ENCODE results near the gene LINGO1.
A peak's percentile ranks its signal among the peaks of the same experiment; 100 is the strongest.

Gene LINGO1

GRCh38 chr15:77598644-77599043 lies 34.1 kb downstream of the LINGO1 start:
- no peaks in the 10 kb centered on the region for H3K27me3 ChIP-seq (ENCODE audit: insufficient read depth, low read length, poor library complexity)
- no peaks in the 10 kb centered on the region for H3K79me2 ChIP-seq (ENCODE audit: control insufficient read depth, insufficient read depth, low read length)

GRCh38 chr15:77597804-77598453 lies 34.8 kb downstream of the LINGO1 start:
- Histone ChIP-seq H4K8ac (ENCODE audit: low read depth, low read length) (no peak overlapping the region), H3K36me3 (ENCODE audit: control insufficient read depth, insufficient read depth, low read length) (no peaks in the 10 kb centered on the region), H3K9ac (ENCODE audit: low read length) (no peak overlapping the region), H3K79me1 (ENCODE audit: low read length) (no peaks in the 10 kb centered on the region), H2BK5ac (ENCODE audit: low read length) (peak overlapping the region; percentile 72), H3K79me2 (ENCODE audit: control insufficient read depth, insufficient read depth, low read length) (no peaks in the 10 kb centered on the region), H4K5ac (ENCODE audit: low read length) (no peak overlapping the region), H3K4me3 (ENCODE audit: low read length) (no peak overlapping the region), H3K56ac (ENCODE audit: low read length) (peak overlapping the region; percentile 58), H3K4ac (ENCODE audit: low read depth, low read length) (no peak overlapping the region), H3K23ac (ENCODE audit: low read length) (no peak overlapping the region), H3K18ac (ENCODE audit: low read length) (no peak overlapping the region), H3K27me3 (ENCODE audit: insufficient read depth, low read length, poor library complexity) (no peaks in the 10 kb centered on the region), H3K27ac (ENCODE audit: low read depth, low read length) (no peak overlapping the region), H3K4me1 (ENCODE audit: control insufficient read depth, low read depth, low read length) (peaks cover 4% of the 10 kb centered on the region), H2BK120ac (ENCODE audit: low read depth, low read length) (peak overlapping the region; percentile 3), H3K4me2 (ENCODE audit: low read length) (no peak overlapping the region), H2BK15ac (replicated peaks; ENCODE audit: low read depth) (no peak overlapping the region), H2AK5ac (ENCODE audit: low read length) (peak overlapping the region; percentile 46)
- DNase-seq, result peak; percentile 86
- WGBS (ENCODE audit: extremely low coverage, insufficient coverage, low lambda C conversion rate), result no CpG with 5 or more reads among the region's 9 CpGs

More at GRCh38 chr15:77598644-77599043, 34.1 kb downstream of the LINGO1 start:
- H3K18ac ChIP-seq (ENCODE audit: low read length), result no peak overlapping the region
- H3K23ac ChIP-seq (ENCODE audit: low read length), result no peak overlapping the region
- H3K4ac ChIP-seq (ENCODE audit: low read depth, low read length), result no peak overlapping the region
- no peak overlapping the region for H3K4me3 ChIP-seq (ENCODE audit: low read length)
- peak overlapping the region; percentile 19 for H2AK5ac ChIP-seq (ENCODE audit: low read length)
- H2BK5ac ChIP-seq (ENCODE audit: low read length), result no peak overlapping the region
- no peak overlapping the region for H3K9ac ChIP-seq (ENCODE audit: low read length)
- H2BK120ac ChIP-seq (ENCODE audit: low read depth, low read length), result peak overlapping the region; percentile 3
- H3K36me3 ChIP-seq (ENCODE audit: control insufficient read depth, insufficient read depth, low read length), result no peaks in the 10 kb centered on the region
- no peak for DNase-seq
- no CpG with 5 or more reads among the region's 5 CpGs for WGBS (ENCODE audit: extremely low coverage, insufficient coverage, low lambda C conversion rate)
- no peak overlapping the region for H2BK15ac ChIP-seq (replicated peaks; ENCODE audit: low read depth)
- no peak overlapping the region for H3K27ac ChIP-seq (ENCODE audit: low read depth, low read length)
- H3K79me1 ChIP-seq (ENCODE audit: low read length), result no peaks in the 10 kb centered on the region
- no peak overlapping the region for H3K56ac ChIP-seq (ENCODE audit: low read length)
- no peak overlapping the region for H4K8ac ChIP-seq (ENCODE audit: low read depth, low read length)
- H3K4me1 ChIP-seq (ENCODE audit: control insufficient read depth, low read depth, low read length), result peaks cover 4% of the 10 kb centered on the region
- no peak overlapping the region for H4K5ac ChIP-seq (ENCODE audit: low read length)
- no peak overlapping the region for H3K4me2 ChIP-seq (ENCODE audit: low read length)

- Histone ChIP-seq H3K4ac (ENCODE audit: low read depth, low read length) (no peak overlapping the region), H3K27ac (ENCODE audit: low read depth, low read length) (no peak overlapping the region)
These were observed 35.6 kb downstream of the LINGO1 start for GRCh38 chr15:77596821-77597803.

GRCh38 chr15:77595231-77595630 lies 37.5 kb downstream of the LINGO1 start:
- Histone ChIP-seq H3K9ac (ENCODE audit: low read length) (no peak overlapping the region), H3K56ac (ENCODE audit: low read length) (no peak overlapping the region), H3K4me3 (ENCODE audit: low read length) (no peak overlapping the region), H3K27me3 (ENCODE audit: insufficient read depth, low read length, poor library complexity) (no peaks in the 10 kb centered on the region), H4K5ac (ENCODE audit: low read length) (no peak overlapping the region), H3K79me1 (ENCODE audit: low read length) (no peaks in the 10 kb centered on the region), H2BK5ac (ENCODE audit: low read length) (no peak overlapping the region), H3K23ac (ENCODE audit: low read length) (no peak overlapping the region), H2BK15ac (replicated peaks; ENCODE audit: low read depth) (no peak overlapping the region), H2AK5ac (ENCODE audit: low read length) (peak overlapping the region; percentile 41), H2BK120ac (ENCODE audit: low read depth, low read length) (no peak overlapping the region), H4K8ac (ENCODE audit: low read depth, low read length) (no peak overlapping the region), H3K4me1 (ENCODE audit: control insufficient read depth, low read depth, low read length) (peaks cover 4% of the 10 kb centered on the region), H3K79me2 (ENCODE audit: control insufficient read depth, insufficient read depth, low read length) (no peaks in the 10 kb centered on the region), H3K36me3 (ENCODE audit: control insufficient read depth, insufficient read depth, low read length) (no peaks in the 10 kb centered on the region), H3K27ac (ENCODE audit: low read depth, low read length) (no peak overlapping the region), H3K18ac (ENCODE audit: low read length) (no peak overlapping the region), H3K4ac (ENCODE audit: low read depth, low read length) (no peak overlapping the region), H3K4me2 (ENCODE audit: low read length) (no peak overlapping the region)
- DNase-seq, result no peak
- no CpG with 5 or more reads among the region's 5 CpGs for WGBS (ENCODE audit: extremely low coverage, insufficient coverage, low lambda C conversion rate)

More at GRCh38 chr15:77596821-77597803, 35.6 kb downstream of the LINGO1 start:
- no peaks in the 10 kb centered on the region for H3K79me2 ChIP-seq (ENCODE audit: control insufficient read depth, insufficient read depth, low read length)
- H4K5ac ChIP-seq (ENCODE audit: low read length), result no peak overlapping the region
- no peak overlapping the region for H3K4me3 ChIP-seq (ENCODE audit: low read length)
- H3K27me3 ChIP-seq (ENCODE audit: insufficient read depth, low read length, poor library complexity), result no peaks in the 10 kb centered on the region
- H2BK5ac ChIP-seq (ENCODE audit: low read length), result peak overlapping the region; percentile 4
- no peak overlapping the region for H3K4me2 ChIP-seq (ENCODE audit: low read length)
- WGBS (ENCODE audit: extremely low coverage, insufficient coverage, low lambda C conversion rate), result no CpG with 5 or more reads among the region's 15 CpGs
- H3K18ac ChIP-seq (ENCODE audit: low read length), result no peak overlapping the region
- H2AK5ac ChIP-seq (ENCODE audit: low read length), result peak overlapping the region; percentile 46
- H2BK15ac ChIP-seq (replicated peaks; ENCODE audit: low read depth), result no peak overlapping the region
- H3K23ac ChIP-seq (ENCODE audit: low read length), result no peak overlapping the region
- no peak overlapping the region for H4K8ac ChIP-seq (ENCODE audit: low read depth, low read length)
- H3K9ac ChIP-seq (ENCODE audit: low read length), result no peak overlapping the region
- H2BK120ac ChIP-seq (ENCODE audit: low read depth, low read length), result no peak overlapping the region
- H3K56ac ChIP-seq (ENCODE audit: low read length), result peak overlapping the region; percentile 34
- DNase-seq, result peak; percentile 51
- peaks cover 4% of the 10 kb centered on the region for H3K4me1 ChIP-seq (ENCODE audit: control insufficient read depth, low read depth, low read length)
- no peaks in the 10 kb centered on the region for H3K79me1 ChIP-seq (ENCODE audit: low read length)
- no peaks in the 10 kb centered on the region for H3K36me3 ChIP-seq (ENCODE audit: control insufficient read depth, insufficient read depth, low read length)

GRCh38 chr15:77592758-77593157 lies 40.0 kb downstream of the LINGO1 start:
- H3K79me1 ChIP-seq (ENCODE audit: low read length), result no peaks in the 10 kb centered on the region
- no peak overlapping the region for H3K56ac ChIP-seq (ENCODE audit: low read length)
- H3K4ac ChIP-seq (ENCODE audit: low read depth, low read length), result no peak overlapping the region
- H3K4me1 ChIP-seq (ENCODE audit: control insufficient read depth, low read depth, low read length), result peaks cover 2% of the 10 kb centered on the region
- H3K9ac ChIP-seq (ENCODE audit: low read length), result no peak overlapping the region
- H4K8ac ChIP-seq (ENCODE audit: low read depth, low read length), result no peak overlapping the region
- no CpG with 5 or more reads among the region's 3 CpGs for WGBS (ENCODE audit: extremely low coverage, insufficient coverage, low lambda C conversion rate)
- H3K27me3 ChIP-seq (ENCODE audit: insufficient read depth, low read length, poor library complexity), result no peaks in the 10 kb centered on the region
- no peak overlapping the region for H2BK5ac ChIP-seq (ENCODE audit: low read length)
- no peaks in the 10 kb centered on the region for H3K36me3 ChIP-seq (ENCODE audit: control insufficient read depth, insufficient read depth, low read length)
- no peak overlapping the region for H4K5ac ChIP-seq (ENCODE audit: low read length)
- H3K4me2 ChIP-seq (ENCODE audit: low read length), result no peak overlapping the region
- DNase-seq, result no peak
- no peak overlapping the region for H3K23ac ChIP-seq (ENCODE audit: low read length)
- no peak overlapping the region for H3K18ac ChIP-seq (ENCODE audit: low read length)
- H2BK15ac ChIP-seq (replicated peaks; ENCODE audit: low read depth), result no peak overlapping the region
- H2AK5ac ChIP-seq (ENCODE audit: low read length), result no peak overlapping the region
- no peaks in the 10 kb centered on the region for H3K79me2 ChIP-seq (ENCODE audit: control insufficient read depth, insufficient read depth, low read length)
- no peak overlapping the region for H3K27ac ChIP-seq (ENCODE audit: low read depth, low read length)
- no peak overlapping the region for H2BK120ac ChIP-seq (ENCODE audit: low read depth, low read length)
- H3K4me3 ChIP-seq (ENCODE audit: low read length), result no peak overlapping the region
